ENCODE results near the gene MTA1.

MTA1 gene

GRCh38 chr14:105495101-105495989 is 75.7 kb downstream of the MTA1 start:
- TF ChIP-seq POLR2A (IDR thresholded peaks at IDR 0.05; ENCODE audit: extremely low read depth, insufficient read length): no peak
- no peak for TF ChIP-seq MAX (IDR thresholded peaks at IDR 0.05; ENCODE audit: low read depth, low read length)
- no peak for TF ChIP-seq CTCF (IDR thresholded peaks at IDR 0.05; ENCODE audit: low read depth, low read length)
- no peak for TF ChIP-seq MYC (IDR thresholded peaks at IDR 0.05; ENCODE audit: low read depth, low read length)
- H3K4me3 ChIP-seq (ENCODE audit: low read depth, low read length): no peak overlapping the region
- DNase-seq (ENCODE audit: low read depth): no peak

- DNase-seq (ENCODE audit: low read depth): no peak
- TF ChIP-seq MAX (IDR thresholded peaks at IDR 0.05; ENCODE audit: low read depth, low read length): no peak
- TF ChIP-seq POLR2A (IDR thresholded peaks at IDR 0.05; ENCODE audit: extremely low read depth, insufficient read length): no peak
- TF ChIP-seq CTCF (IDR thresholded peaks at IDR 0.05; ENCODE audit: low read depth, low read length): no peak
- no peak for TF ChIP-seq MYC (IDR thresholded peaks at IDR 0.05; ENCODE audit: low read depth, low read length)
- H3K4me3 ChIP-seq (ENCODE audit: low read depth, low read length): no peak overlapping the region
These were observed 76.6 kb downstream of the MTA1 start for GRCh38 chr14:105495990-105496830.

- DNase-seq (ENCODE audit: low read depth): no peak
- H3K4me3 ChIP-seq (ENCODE audit: low read depth, low read length): no peak overlapping the region
These were observed 77.4 kb downstream of the MTA1 start for GRCh38 chr14:105496831-105497591.

GRCh38 chr14:105497671-105498429 is 78.2 kb downstream of the MTA1 start:
- TF ChIP-seq MAX (IDR thresholded peaks at IDR 0.05; ENCODE audit: low read depth, low read length): no peak
- TF ChIP-seq CTCF (IDR thresholded peaks at IDR 0.05; ENCODE audit: low read depth, low read length): no peak
- TF ChIP-seq POLR2A (IDR thresholded peaks at IDR 0.05; ENCODE audit: extremely low read depth, insufficient read length): no peak
- TF ChIP-seq MYC (IDR thresholded peaks at IDR 0.05; ENCODE audit: low read depth, low read length): no peak
- no peak for DNase-seq (ENCODE audit: low read depth)
- no peak overlapping the region for H3K4me3 ChIP-seq (ENCODE audit: low read depth, low read length)

More at GRCh38 chr14:105496831-105497591, 77.4 kb downstream of the MTA1 start:
- TF ChIP-seq MAX (IDR thresholded peaks at IDR 0.05; ENCODE audit: low read depth, low read length) (no peak), POLR2A (IDR thresholded peaks at IDR 0.05; ENCODE audit: extremely low read depth, insufficient read length) (no peak), CTCF (IDR thresholded peaks at IDR 0.05; ENCODE audit: low read depth, low read length) (no peak), MYC (IDR thresholded peaks at IDR 0.05; ENCODE audit: low read depth, low read length) (no peak)

Data from NB4 (cell line).